Cardiac muscle cell (in vitro differentiated cells and primary cell): Measurements from ENCODE around the gene KIF5C. TPM values are rescaled to one million over a fixed set of nuclear protein-coding genes. Genes with fewer than 3 reads are reported as not detected.

ENCODE experiments used
- DNase-seq, 2 donors: peaks; one replicate each; pipeline versions ENCODE4 v3.0.0 to v3.0.0-alpha.2; 2010 to 2017; ENCODE audit warnings: low read depth in 1 of 2, low spot score in 1 of 2
- H3K27ac ChIP-seq: fragments of 200-600 bp; sonication (generic); 2 replicates; pipeline ENCODE4 v1.5.1; 2016
- H3K27me3 ChIP-seq: fragments of 200-600 bp; sonication (generic); 2 replicates; pipeline ENCODE4 v1.6.0; 2016; ENCODE audit warnings: control low read depth
- H3K36me3 ChIP-seq: fragments of 200-600 bp; sonication (generic); 2 replicates; pipeline ENCODE4 v1.5.1; 2016; ENCODE audit warnings: control low read depth
- H3K4me1 ChIP-seq: fragments of 200-600 bp; sonication (generic); 2 replicates; pipeline ENCODE4 v1.8.1; 2017; ENCODE audit warnings: low read depth, mild to moderate bottlenecking, mixed run types
- H3K4me3 ChIP-seq: fragments of 200-600 bp; sonication (generic); 2 replicates; pipeline ENCODE4 v1.5.1; 2016; ENCODE audit warnings: mild to moderate bottlenecking
- H3K9me3 ChIP-seq: fragments of 200-600 bp; sonication (generic); 2 replicates; pipeline ENCODE4 v1.5.1; 2017; ENCODE audit warnings: low read depth, mild to moderate bottlenecking, control low read depth
- CTCF ChIP-seq: IDR thresholded peaks from 2 replicates; pipeline ENCODE4 v1.5.1; 2012; ENCODE audit warnings: low read depth, mild to moderate bottlenecking, low read length
- polyA plus RNA-seq: library from polyadenylated mRNA; unstranded; fragments of >200 nt; fragmentation: Nextera tagmentation; extraction: Ambion mirVana; gene quantifications from 2 replicates; pipeline ENCODE4 v1.2.1, GENCODE V29; 2016
- total RNA-seq: library from RNA; depleted of rRNA; stranded (reverse); fragments of >200 nt; gene quantifications from 2 replicates; pipeline ENCODE4 v1.2.3, GENCODE V29; 2016

The KIF5C gene
- total and polyA plus RNA-seq, 2 experiments from 2014 or later: 0.82 to 3.0 TPM

- Histone ChIP-seq H3K27me3 (no peaks in the 10 kb centered on the region), H3K4me3 (no peak overlapping the region), H3K9me3 (no peaks in the 10 kb centered on the region), H3K4me1 (peaks cover 3% of the 10 kb centered on the region), H3K27ac (no peak overlapping the region), H3K36me3 (no peaks in the 10 kb centered on the region)
- no peak for TF ChIP-seq CTCF
- DNase-seq: no peak
Observed at GRCh38 chr2:148960483-148960882, 85.5 kb downstream of the KIF5C start.

- Histone ChIP-seq H3K36me3 (no peaks in the 10 kb centered on the region), H3K4me1 (peaks cover 12% of the 10 kb centered on the region), H3K27me3 (no peaks in the 10 kb centered on the region), H3K9me3 (no peaks in the 10 kb centered on the region), H3K4me3 (no peak overlapping the region), H3K27ac (no peak overlapping the region)
- no peak for DNase-seq
- no peak for TF ChIP-seq CTCF
Observed at GRCh38 chr2:148963461-148963860, 88.4 kb downstream of the KIF5C start.

- H3K4me3 ChIP-seq: no peak overlapping the region
- H3K27me3 ChIP-seq: no peaks in the 10 kb centered on the region
- H3K4me1 ChIP-seq: peaks cover 12% of the 10 kb centered on the region
- TF ChIP-seq CTCF: no peak
- H3K9me3 ChIP-seq: no peaks in the 10 kb centered on the region
- peak overlapping the region; percentile 45 for H3K27ac ChIP-seq
- H3K36me3 ChIP-seq: no peaks in the 10 kb centered on the region
- DNase-seq: peak in 1 of 2 donors; percentile 46
Observed at GRCh38 chr2:148965623-148966437, 90.8 kb downstream of the KIF5C start.

- H3K27ac ChIP-seq: no peak overlapping the region
- TF ChIP-seq CTCF: no peak
- H3K4me1 ChIP-seq: peaks cover 12% of the 10 kb centered on the region
- no peaks in the 10 kb centered on the region for H3K36me3 ChIP-seq
- H3K9me3 ChIP-seq: no peaks in the 10 kb centered on the region
- no peak overlapping the region for H3K4me3 ChIP-seq
- no peak for DNase-seq
- no peaks in the 10 kb centered on the region for H3K27me3 ChIP-seq
Observed at GRCh38 chr2:148966438-148966758, 91.4 kb downstream of the KIF5C start.

- Histone ChIP-seq H3K36me3 (no peaks in the 10 kb centered on the region), H3K27ac (no peak overlapping the region), H3K4me3 (no peak overlapping the region), H3K4me1 (peaks cover 12% of the 10 kb centered on the region), H3K9me3 (no peaks in the 10 kb centered on the region), H3K27me3 (no peaks in the 10 kb centered on the region)
- no peak for DNase-seq
- TF ChIP-seq CTCF: no peak
Observed at GRCh38 chr2:148967056-148967455, 92.0 kb downstream of the KIF5C start.
